ENCODE measurements around the gene ZNF805. TPM values are rescaled to one million over a fixed set of nuclear protein-coding genes. Genes with fewer than 3 reads are reported as not detected.
"Not testable (repeated sequence)": the region's sequence is repeated elsewhere in the genome, so short reads cannot be mapped to it uniquely, and the experiment has no call there.

ZNF805 gene
- total and polyA plus RNA-seq, 9 donors = 1.7 to 27.8 (median 17.1) TPM

- H3K27ac ChIP-seq = no peak overlapping the region
- WGBS, 3 donors = 42 to 97% (median 93%) methylated on average over 1 of the region's 1 CpG
- intact Hi-C loops (cut with DNase I) = no loop called here
These were observed 32.6 kb downstream of the ZNF805 start for GRCh38 chr19:57273014-57273413.

GRCh38 chr19:57276430-57276829 lies 36.0 kb downstream of the ZNF805 start:
- no peaks in the 10 kb centered on the region for H3K9me3 ChIP-seq
- H3K4me3 ChIP-seq = no peak overlapping the region
- intact Hi-C loops (cut with DNase I) = no loop called here
- 52 to 60% (median 57%) methylated on average over 1 of the region's 1 CpG for WGBS, 3 donors
- no peak for DNase-seq
- no peaks in the 10 kb centered on the region for H3K36me3 ChIP-seq
- H3K27ac ChIP-seq = no peak overlapping the region
- H3K4me1 ChIP-seq (ENCODE audit: insufficient read depth) = no peaks in the 10 kb centered on the region
- TF ChIP-seq CTCF (IDR thresholded peaks at IDR 0.05) (no peak), EP300 (IDR thresholded peaks at IDR 0.05) (no peak), POLR2A (IDR thresholded peaks at IDR 0.05) (no peak)
- H3K27me3 ChIP-seq = no peaks in the 10 kb centered on the region

More at GRCh38 chr19:57273014-57273413, 32.6 kb downstream of the ZNF805 start:
- Histone ChIP-seq H3K4me3 (no peak overlapping the region), H3K36me3 (no peaks in the 10 kb centered on the region), H3K27me3 (no peaks in the 10 kb centered on the region), H3K4me1 (ENCODE audit: insufficient read depth) (no peaks in the 10 kb centered on the region), H3K9me3 (no peaks in the 10 kb centered on the region)
- no peak for TF ChIP-seq EP300 (IDR thresholded peaks at IDR 0.05)
- no peak for TF ChIP-seq CTCF (IDR thresholded peaks at IDR 0.05)
- no peak for TF ChIP-seq POLR2A (IDR thresholded peaks at IDR 0.05)
- no peak for DNase-seq

GRCh38 chr19:57278481-57278880 lies 38.0 kb downstream of the ZNF805 start:
- H3K9me3 ChIP-seq; H3K27me3 ChIP-seq; intact Hi-C loops (cut with DNase I); H3K4me1 ChIP-seq (ENCODE audit: insufficient read depth); DNase-seq; H3K36me3 ChIP-seq; H3K4me3 ChIP-seq; H3K27ac ChIP-seq: not testable (repeated sequence)
- 14 to 64% (median 59%) methylated on average over 2 of the region's 2 CpGs for WGBS, 3 donors

GRCh38 chr19:57279418-57280164 lies 39.2 kb downstream of the ZNF805 start:
- Histone ChIP-seq H3K27me3 (no peaks in the 10 kb centered on the region), H3K4me3 (peak overlapping the region; percentile 99), H3K9me3 (peaks cover 0 to 6% of the 10 kb centered on the region in 2 donors), H3K4me1 (ENCODE audit: insufficient read depth) (peaks cover 4% of the 10 kb centered on the region), H3K36me3 (no peaks in the 10 kb centered on the region), H3K27ac (peak overlapping the region; percentile 91 to 96)
- DNase-seq = peak; percentile 88 to 93 (median 90)
- TF ChIP-seq POLR2A (IDR thresholded peaks at IDR 0.05) (peak; percentile 76), EP300 (IDR thresholded peaks at IDR 0.05) (peak; percentile 98), CTCF (IDR thresholded peaks at IDR 0.05) (peak in 1 of 3 donors; percentile 8)
- intact Hi-C loops (cut with DNase I) = loop anchor here in 2 of 4 donors (5.0 kb wide), 2 partner anchors 37 to 83 kb away; partner anchors contain the start of genes TRAPPC2B (in 1 of the 2), ZNF547 (in 1 of the 2) and ZNF805 (in 1 of the 2)
- 3 to 5% (median 5%) methylated on average over 25 of the region's 25 CpGs for WGBS, 3 donors

All from ovary (tissue), 9 donors.